ENCODE results near the gene ATP11C.
"Not testable (repeated sequence)": the region's sequence is repeated elsewhere in the genome, so short reads cannot be mapped to it uniquely, and the experiment has no call there.

Gene ATP11C

GRCh38 chrX:139702658-139703057 is 230.2 kb downstream of the ATP11C start:
- Histone ChIP-seq H3K27ac (ENCODE audit: low read length) (no peak overlapping the region), H3K4me1 (ENCODE audit: control insufficient read depth in 1 of 2, insufficient read depth in 2 of 2, low read length in 2 of 2) (no peaks in the 10 kb centered on the region), H3K27me3 (ENCODE audit: low read depth, low read length) (no peaks in the 10 kb centered on the region), H3K9me3 (ENCODE audit: control insufficient read depth in 1 of 2, low read length in 2 of 2) (no peaks in the 10 kb centered on the region), H3K4me3 (ENCODE audit: low read depth in 1 of 2, low read length in 2 of 2) (no peak overlapping the region), H3K36me3 (ENCODE audit: control insufficient read depth in 1 of 2, insufficient read depth in 2 of 2, low read length in 2 of 2) (no peaks in the 10 kb centered on the region)

GRCh38 chrX:139692908-139693307 is 239.9 kb downstream of the ATP11C start:
- H3K9me3 ChIP-seq (ENCODE audit: control insufficient read depth in 1 of 2, low read length in 2 of 2), result no peaks in the 10 kb centered on the region
- H3K4me3 ChIP-seq (ENCODE audit: low read depth in 1 of 2, low read length in 2 of 2), result peak overlapping the region; percentile 48 to 61
- H3K4me1 ChIP-seq (ENCODE audit: control insufficient read depth in 1 of 2, insufficient read depth in 2 of 2, low read length in 2 of 2), result peaks cover 0 to 9% of the 10 kb centered on the region in 2 donors
- no peaks in the 10 kb centered on the region for H3K36me3 ChIP-seq (ENCODE audit: control insufficient read depth in 1 of 2, insufficient read depth in 2 of 2, low read length in 2 of 2)
- H3K27me3 ChIP-seq (ENCODE audit: low read depth, low read length), result no peaks in the 10 kb centered on the region
- H3K27ac ChIP-seq (ENCODE audit: low read length), result no peak overlapping the region

- H3K36me3 ChIP-seq (ENCODE audit: control insufficient read depth in 1 of 2, insufficient read depth in 2 of 2, low read length in 2 of 2), result no peaks in the 10 kb centered on the region
- H3K27ac ChIP-seq (ENCODE audit: low read length), result no peak overlapping the region
- no peaks in the 10 kb centered on the region for H3K27me3 ChIP-seq (ENCODE audit: low read depth, low read length)
- H3K9me3 ChIP-seq (ENCODE audit: control insufficient read depth in 1 of 2, low read length in 2 of 2), result no peaks in the 10 kb centered on the region
- H3K4me3 ChIP-seq (ENCODE audit: low read depth in 1 of 2, low read length in 2 of 2), result peak overlapping the region; percentile 48 to 61
- peaks cover 0 to 9% of the 10 kb centered on the region in 2 donors for H3K4me1 ChIP-seq (ENCODE audit: control insufficient read depth in 1 of 2, insufficient read depth in 2 of 2, low read length in 2 of 2)
These were observed 240.4 kb downstream of the ATP11C start for GRCh38 chrX:139692506-139692849.

GRCh38 chrX:139691843-139692505 is 240.9 kb downstream of the ATP11C start:
- H3K9me3 ChIP-seq (ENCODE audit: control insufficient read depth in 1 of 2, low read length in 2 of 2), result no peaks in the 10 kb centered on the region
- H3K4me1 ChIP-seq (ENCODE audit: control insufficient read depth in 1 of 2, insufficient read depth in 2 of 2, low read length in 2 of 2), result peaks cover 0 to 9% of the 10 kb centered on the region in 2 donors
- H3K27me3 ChIP-seq (ENCODE audit: low read depth, low read length), result no peaks in the 10 kb centered on the region
- H3K27ac ChIP-seq (ENCODE audit: low read length), result no peak overlapping the region
- H3K36me3 ChIP-seq (ENCODE audit: control insufficient read depth in 1 of 2, insufficient read depth in 2 of 2, low read length in 2 of 2), result no peaks in the 10 kb centered on the region
- peak overlapping the region; percentile 48 to 61 for H3K4me3 ChIP-seq (ENCODE audit: low read depth in 1 of 2, low read length in 2 of 2)

GRCh38 chrX:139691493-139691842 is 241.4 kb downstream of the ATP11C start:
- H3K4me3 ChIP-seq (ENCODE audit: low read depth in 1 of 2, low read length in 2 of 2), result peak overlapping the region in 1 of 2 donors; percentile 61
- no peak overlapping the region for H3K27ac ChIP-seq (ENCODE audit: low read length)
- H3K4me1 ChIP-seq (ENCODE audit: control insufficient read depth in 1 of 2, insufficient read depth in 2 of 2, low read length in 2 of 2), result peaks cover 0 to 9% of the 10 kb centered on the region in 2 donors
- no peaks in the 10 kb centered on the region for H3K27me3 ChIP-seq (ENCODE audit: low read depth, low read length)
- H3K36me3 ChIP-seq (ENCODE audit: control insufficient read depth in 1 of 2, insufficient read depth in 2 of 2, low read length in 2 of 2), result no peaks in the 10 kb centered on the region
- H3K9me3 ChIP-seq (ENCODE audit: control insufficient read depth in 1 of 2, low read length in 2 of 2), result no peaks in the 10 kb centered on the region

- H3K27me3 ChIP-seq (ENCODE audit: low read depth, low read length); H3K27ac ChIP-seq (ENCODE audit: low read length); H3K36me3 ChIP-seq (ENCODE audit: control insufficient read depth in 1 of 2, insufficient read depth in 2 of 2, low read length in 2 of 2); H3K4me3 ChIP-seq (ENCODE audit: low read depth in 1 of 2, low read length in 2 of 2); H3K4me1 ChIP-seq (ENCODE audit: control insufficient read depth in 1 of 2, insufficient read depth in 2 of 2, low read length in 2 of 2); H3K9me3 ChIP-seq (ENCODE audit: control insufficient read depth in 1 of 2, low read length in 2 of 2): not testable (repeated sequence)
These were observed 247.7 kb downstream of the ATP11C start for GRCh38 chrX:139685175-139685574.

GRCh38 chrX:139680356-139680755 is 252.5 kb downstream of the ATP11C start:
- no peaks in the 10 kb centered on the region for H3K36me3 ChIP-seq (ENCODE audit: control insufficient read depth in 1 of 2, insufficient read depth in 2 of 2, low read length in 2 of 2)
- H3K27ac ChIP-seq (ENCODE audit: low read length), result no peak overlapping the region
- no peak overlapping the region for H3K4me3 ChIP-seq (ENCODE audit: low read depth in 1 of 2, low read length in 2 of 2)
- no peaks in the 10 kb centered on the region for H3K9me3 ChIP-seq (ENCODE audit: control insufficient read depth in 1 of 2, low read length in 2 of 2)
- H3K4me1 ChIP-seq (ENCODE audit: control insufficient read depth in 1 of 2, insufficient read depth in 2 of 2, low read length in 2 of 2), result no peaks in the 10 kb centered on the region
- H3K27me3 ChIP-seq (ENCODE audit: low read depth, low read length), result no peaks in the 10 kb centered on the region
